Hindlimb muscle (tissue), 1 donor: ENCODE measurements around the gene SRRM4. TPM values are rescaled to one million over a fixed set of nuclear protein-coding genes. Genes with fewer than 3 reads are reported as not detected.

Source experiments
- DNase-seq: peaks from one replicate; pipeline ENCODE4 v3.0.0-alpha.2; 2013
- polyA plus RNA-seq: library from polyadenylated mRNA; unstranded; fragments of 120-200 nt; gene quantifications from one replicate; pipeline ENCODE4 v1.2.1, GENCODE V29; 2013; ENCODE audit not compliant: insufficient read length

The SRRM4 gene
- polyA plus RNA-seq, 1 donor: 0.31 TPM

- DNase-seq: no peak
Measured at GRCh38 chr12:119169150-119169549, 187.8 kb downstream of the SRRM4 start.

GRCh38 chr12:119171291-119171690, 189.9 kb downstream of the SRRM4 start:
- DNase-seq: no peak

- no peak for DNase-seq
Measured at GRCh38 chr12:119171691-119172425, 190.5 kb downstream of the SRRM4 start.

GRCh38 chr12:119175081-119175480, 193.7 kb downstream of the SRRM4 start:
- no peak for DNase-seq

- peak; percentile 78 for DNase-seq
Measured at GRCh38 chr12:119176267-119177055, 195.1 kb downstream of the SRRM4 start.

- DNase-seq: no peak
Measured at GRCh38 chr12:119177056-119177325, 195.7 kb downstream of the SRRM4 start.

- no peak for DNase-seq
Measured at GRCh38 chr12:119177724-119178380, 196.5 kb downstream of the SRRM4 start.

- DNase-seq: peak; percentile 69
Measured at GRCh38 chr12:119178544-119179334, 197.4 kb downstream of the SRRM4 start, which contains the start of gene HSPB8. Gene HSPB8 (plus strand): TSS chr12:119178931. CDS start chr12:119179313, 382 bp downstream.

GRCh38 chr12:119179335-119180021, 198.1 kb downstream of the SRRM4 start:
- DNase-seq: no peak

GRCh38 chr12:119180380-119181040, 199.2 kb downstream of the SRRM4 start:
- no peak for DNase-seq

- no peak for DNase-seq
Measured at GRCh38 chr12:119181202-119181601, 199.9 kb downstream of the SRRM4 start.

- DNase-seq: no peak
Measured at GRCh38 chr12:119181944-119182343, 200.6 kb downstream of the SRRM4 start.

GRCh38 chr12:119182701-119183493, 201.6 kb downstream of the SRRM4 start:
- DNase-seq: no peak

GRCh38 chr12:119183942-119184695, 202.8 kb downstream of the SRRM4 start:
- DNase-seq: no peak

- DNase-seq: no peak
Measured at GRCh38 chr12:119195256-119195655, 213.9 kb downstream of the SRRM4 start.

- no peak for DNase-seq
Measured at GRCh38 chr12:119198440-119198839, 217.1 kb downstream of the SRRM4 start.

- no peak for DNase-seq
Measured at GRCh38 chr12:119200601-119201000, 219.3 kb downstream of the SRRM4 start.

- DNase-seq: no peak
Measured at GRCh38 chr12:119201789-119202543, 220.6 kb downstream of the SRRM4 start.

GRCh38 chr12:119202544-119202943, 221.2 kb downstream of the SRRM4 start:
- DNase-seq: no peak
